Spleen (tissue), 11 donors: ENCODE measurements around the gene ABCA13. TPM values are rescaled to one million over a fixed set of nuclear protein-coding genes. Genes with fewer than 3 reads are reported as not detected.

Experiments
- DNase-seq: peaks from one replicate; pipeline ENCODE4 v3.0.0-alpha.2; 2020
- H3K27ac ChIP-seq, 8 donors: fragments of 200-600 bp; sonication (generic) in 7 of 8; 1 replicate in 4 of 8; 2 replicates in 4 of 8; pipeline versions ENCODE4 v1.5.0 to v1.8.0; 2016 to 2021; ENCODE audit warnings: inconsistent platforms in 4 of 8, mild to moderate bottlenecking in 4 of 8, moderate library complexity in 1 of 8
- H3K27me3 ChIP-seq, 7 donors: fragments of 200-600 bp; sonication (generic) in 6 of 7; replicated peaks in 1 of 7; 1 replicate in 4 of 7; 2 replicates in 3 of 7; pipeline versions ENCODE4 v1.5.0 to v1.8.0; 2016 to 2021; ENCODE audit warnings: inconsistent platforms in 3 of 7, mild to moderate bottlenecking in 1 of 7
- H3K36me3 ChIP-seq, 6 donors: fragments of 200-600 bp; sonication (generic) in 5 of 6; 1 replicate in 4 of 6; 2 replicates in 2 of 6; pipeline versions ENCODE4 v1.5.0 to v1.8.0; 2016 to 2021; ENCODE audit warnings: inconsistent platforms in 2 of 6
- H3K4me1 ChIP-seq, 6 donors: fragments of 200-600 bp; sonication (generic) in 5 of 6; 1 replicate in 3 of 6; 2 replicates in 3 of 6; pipeline versions ENCODE4 v1.5.0 to v1.8.0; 2016 to 2021; ENCODE audit warnings: inconsistent platforms in 3 of 6
- H3K4me3 ChIP-seq, 8 donors: fragments of 200-600 bp; sonication (generic) in 7 of 8; 1 replicate in 4 of 8; 2 replicates in 4 of 8; pipeline versions ENCODE4 v1.5.0 to v1.8.0; 2016 to 2021; ENCODE audit warnings: inconsistent platforms in 4 of 8, mild to moderate bottlenecking in 4 of 8, moderate library complexity in 2 of 8
- H3K9me3 ChIP-seq, 8 donors: fragments of 200-600 bp; sonication (generic) in 7 of 8; 1 replicate in 4 of 8; 2 replicates in 4 of 8; pipeline versions ENCODE4 v1.5.0 to v1.8.0; 2016 to 2021; ENCODE audit warnings: inconsistent platforms in 4 of 8
- CTCF ChIP-seq, 11 experiments: fragments of 200-600 bp in 7 of 11; fragments of 450-650 bp in 4 of 11; sonication (generic) in 4 of 11; IDR thresholded peaks in 8 of 11; conservative IDR thresholded peaks in 3 of 11; 1 replicate in 7 of 11; 2 replicates in 4 of 11; pipeline versions ENCODE4 v1.4.0 to v1.8.0; 2016 to 2021; ENCODE audit warnings: antibody characterized with exemption in 11 of 11, inconsistent platforms in 4 of 11, mild to moderate bottlenecking in 1 of 11
- POLR2A ChIP-seq, 3 donors: fragments of 450-650 bp; IDR thresholded peaks; one replicate each; pipeline ENCODE4 v1.5.1; 2017; ENCODE audit warnings: antibody characterized with exemption in 3 of 3, mild to moderate bottlenecking in 1 of 3
- POLR2AphosphoS5 ChIP-seq, 3 donors: sonication (generic); formaldehyde crosslinking; IDR thresholded peaks; one replicate each; pipeline ENCODE4 v1.5.1; 2017; ENCODE audit warnings: antibody characterized with exemption in 3 of 3
- WGBS, 5 donors: extraction: QIAGEN DNeasy Blood & Tissue Kit in 3 of 5; methylation state at CpG; one replicate each; pipeline versions ENCODE4 v1.1.5 to v1.1.7; 2013 to 2018; 5-methylcytosine and 5-hydroxymethylcytosine counted together
- intact Hi-C: fragments of 100-400 bp; cut with DNase I; formaldehyde crosslinking; loops from one replicate; pipeline ENCODE4 v1.15.0; 2023; ENCODE audit warnings: low total_unique reads
- polyA plus RNA-seq, 3 donors: library from polyadenylated mRNA; stranded (reverse); fragments of 200-250 nt; gene quantifications; one replicate each; pipeline ENCODE4 v1.2.1, GENCODE V29; 2013
- total RNA-seq, 7 donors: library from RNA; depleted of rRNA in 3 of 7; stranded (reverse); fragments of >200 nt in 3 of 7; fragmentation: NEBNext Ultra II Directional in 4 of 7; extraction: Animal tissue kit (Norgen Biotek cat#: 25700) in 4 of 7; gene quantifications; one replicate each; pipeline versions ENCODE4 v1.1.0 to v1.2.1, GENCODE V29; 2016 to 2021
- donor health status: healthy with polysubstance abuse.
- donor health status: DM: no; HTN: no; CAD: no; lungs with moderate emphysema.
- donor health status: DM: no; HTN: no; CAD: no.
- donor health status: Bipolar disorder and iron deficiency.
- donor health status: healthy.
- donor health status: DM: no; HTN: no; CAD: no.
- donor health status: DM: yes; HTN: yes; CAD: no.

The ABCA13 gene
- total and polyA plus RNA-seq, 10 donors = 0.02 to 19.0 (median 1.8) TPM

- Histone ChIP-seq H3K27ac (no peak overlapping the region), H3K4me3 (no peak overlapping the region), H3K9me3 (no peaks in the 10 kb centered on the region), H3K27me3 (no peaks in the 10 kb centered on the region), H3K36me3 (peaks cover 0 to 48% (median 0%) of the 10 kb centered on the region in 6 donors), H3K4me1 (no peaks in the 10 kb centered on the region)
- no peak for DNase-seq
- no peak for TF ChIP-seq POLR2AphosphoS5 (IDR thresholded peaks at IDR 0.05)
- no peak for TF ChIP-seq POLR2A (IDR thresholded peaks at IDR 0.05)
- no peak for TF ChIP-seq CTCF (IDR thresholded peaks at IDR 0.05 in 8 of 11, conservative IDR thresholded peaks at IDR 0.05 in 3 of 11)
- intact Hi-C loops = no loop called here
- WGBS, 5 donors = 72 to 86% (median 82%) methylated on average over 6 of the region's 6 CpGs
These were observed 341.6 kb downstream of the ABCA13 start for GRCh38 chr7:48512892-48513291.

DNA sequence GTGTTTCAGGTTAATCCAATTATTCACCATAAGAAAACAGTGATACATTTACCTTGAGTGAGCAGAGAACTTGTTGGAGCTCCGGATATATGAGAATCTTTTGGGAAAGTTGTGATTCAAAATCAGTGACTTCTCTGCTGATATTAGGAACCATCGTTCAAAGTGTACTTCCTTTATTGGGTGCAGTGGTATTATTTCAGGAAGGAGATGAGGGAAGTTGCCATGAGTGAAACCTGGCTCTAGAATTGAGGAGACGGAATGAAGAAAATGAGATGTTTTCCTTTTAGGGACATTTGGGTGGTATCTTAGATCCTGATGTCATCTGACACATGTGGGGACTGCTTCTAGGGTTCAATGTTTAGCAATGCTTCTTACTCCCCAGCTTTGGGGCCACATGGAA, 343.9 kb downstream of the ABCA13 start:
- DNase-seq = no peak
- 32 to 59% (median 47%) methylated on average over 3 of the region's 3 CpGs for WGBS, 5 donors
- intact Hi-C loops = no loop called here
- TF ChIP-seq POLR2AphosphoS5 (IDR thresholded peaks at IDR 0.05) (no peak), CTCF (IDR thresholded peaks at IDR 0.05 in 8 of 11, conservative IDR thresholded peaks at IDR 0.05 in 3 of 11) (no peak), POLR2A (IDR thresholded peaks at IDR 0.05) (no peak)
- peaks cover 0 to 26% (median 0%) of the 10 kb centered on the region in 6 donors for H3K36me3 ChIP-seq
- H3K27ac ChIP-seq = no peak overlapping the region
- no peaks in the 10 kb centered on the region for H3K9me3 ChIP-seq
- H3K4me1 ChIP-seq = no peaks in the 10 kb centered on the region
- no peaks in the 10 kb centered on the region for H3K27me3 ChIP-seq
- H3K4me3 ChIP-seq = no peak overlapping the region

DNA sequence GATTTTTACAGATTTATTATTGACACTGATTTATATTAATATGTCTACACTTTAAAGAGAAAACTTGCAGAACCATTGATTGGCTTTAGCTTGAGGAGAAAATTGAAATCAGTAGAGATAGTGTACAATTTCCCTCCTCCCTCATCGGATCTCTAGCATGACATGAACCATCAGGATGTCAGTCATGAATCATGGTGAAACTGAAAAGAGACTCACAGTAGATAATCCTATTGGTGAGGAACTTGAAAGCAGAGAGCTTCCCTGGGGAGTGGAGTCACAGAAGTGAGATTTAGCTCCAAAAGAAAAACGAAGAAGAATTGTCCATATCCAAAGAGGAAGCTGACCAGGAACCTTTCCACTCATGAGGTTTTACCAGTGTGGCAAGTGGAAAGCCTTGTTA, 346.8 kb downstream of the ABCA13 start:
- H3K27ac ChIP-seq = no peak overlapping the region
- peaks cover 0 to 25% (median 0%) of the 10 kb centered on the region in 6 donors for H3K36me3 ChIP-seq
- no peak overlapping the region for H3K4me3 ChIP-seq
- TF ChIP-seq POLR2AphosphoS5 (IDR thresholded peaks at IDR 0.05) = no peak
- TF ChIP-seq POLR2A (IDR thresholded peaks at IDR 0.05) = no peak
- no peak for TF ChIP-seq CTCF (IDR thresholded peaks at IDR 0.05 in 8 of 11, conservative IDR thresholded peaks at IDR 0.05 in 3 of 11)
- no peak for DNase-seq
- no peaks in the 10 kb centered on the region for H3K27me3 ChIP-seq
- intact Hi-C loops = no loop called here
- WGBS, 5 donors = 54 to 76% (median 64%) methylated on average over 2 of the region's 2 CpGs
- H3K4me1 ChIP-seq = no peaks in the 10 kb centered on the region
- H3K9me3 ChIP-seq = no peaks in the 10 kb centered on the region

DNA sequence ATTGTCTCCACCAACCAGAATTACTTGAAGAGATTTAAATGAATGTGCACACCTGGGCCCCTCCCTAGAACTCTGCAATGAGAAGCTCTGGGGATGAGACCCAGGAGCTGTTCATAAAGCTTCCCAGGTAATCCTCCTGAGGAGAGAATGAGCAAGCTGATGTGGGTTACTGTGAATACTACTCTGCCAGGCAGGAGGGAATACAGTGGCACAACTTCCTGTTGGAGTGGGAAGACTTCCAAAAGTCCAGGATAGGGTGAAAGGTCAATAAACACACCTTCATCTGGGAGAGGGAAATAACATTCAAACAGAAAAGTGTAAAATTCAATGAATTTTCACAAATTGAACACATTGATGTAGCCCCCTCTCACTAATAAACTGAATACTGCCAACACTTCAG, 351.4 kb downstream of the ABCA13 start:
- Histone ChIP-seq H3K36me3 (peaks cover 0 to 17% (median 0%) of the 10 kb centered on the region in 6 donors), H3K4me1 (no peaks in the 10 kb centered on the region), H3K27me3 (no peaks in the 10 kb centered on the region), H3K9me3 (no peaks in the 10 kb centered on the region), H3K27ac (no peak overlapping the region), H3K4me3 (no peak overlapping the region)
- TF ChIP-seq POLR2AphosphoS5 (IDR thresholded peaks at IDR 0.05) (no peak), CTCF (IDR thresholded peaks at IDR 0.05 in 8 of 11, conservative IDR thresholded peaks at IDR 0.05 in 3 of 11) (no peak), POLR2A (IDR thresholded peaks at IDR 0.05) (no peak)
- intact Hi-C loops = no loop called here
- DNase-seq = no peak
